ENCODE data around the gene C10orf120.

DNA sequence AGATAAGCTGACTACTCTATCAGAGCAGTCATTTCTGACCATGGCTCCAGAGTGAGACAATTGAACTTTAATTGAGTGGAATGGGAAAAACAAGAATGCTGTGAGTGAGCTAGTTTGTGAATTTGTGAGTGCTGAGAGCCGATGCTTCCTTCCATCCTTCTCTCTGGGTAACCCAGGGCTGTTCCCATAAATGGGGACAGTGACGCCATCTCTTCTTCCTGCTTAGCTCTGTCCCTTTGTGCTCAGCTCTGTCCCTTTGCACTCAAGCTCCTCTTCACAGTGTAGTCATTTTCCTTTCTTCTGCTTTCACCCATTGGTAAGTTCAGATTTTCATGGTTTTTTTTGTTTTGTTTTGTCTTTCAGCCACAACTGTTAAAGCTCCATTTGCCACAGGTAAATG, 24.4 kb downstream of the C10orf120 start:
- TF ChIP-seq, protein P1, sequence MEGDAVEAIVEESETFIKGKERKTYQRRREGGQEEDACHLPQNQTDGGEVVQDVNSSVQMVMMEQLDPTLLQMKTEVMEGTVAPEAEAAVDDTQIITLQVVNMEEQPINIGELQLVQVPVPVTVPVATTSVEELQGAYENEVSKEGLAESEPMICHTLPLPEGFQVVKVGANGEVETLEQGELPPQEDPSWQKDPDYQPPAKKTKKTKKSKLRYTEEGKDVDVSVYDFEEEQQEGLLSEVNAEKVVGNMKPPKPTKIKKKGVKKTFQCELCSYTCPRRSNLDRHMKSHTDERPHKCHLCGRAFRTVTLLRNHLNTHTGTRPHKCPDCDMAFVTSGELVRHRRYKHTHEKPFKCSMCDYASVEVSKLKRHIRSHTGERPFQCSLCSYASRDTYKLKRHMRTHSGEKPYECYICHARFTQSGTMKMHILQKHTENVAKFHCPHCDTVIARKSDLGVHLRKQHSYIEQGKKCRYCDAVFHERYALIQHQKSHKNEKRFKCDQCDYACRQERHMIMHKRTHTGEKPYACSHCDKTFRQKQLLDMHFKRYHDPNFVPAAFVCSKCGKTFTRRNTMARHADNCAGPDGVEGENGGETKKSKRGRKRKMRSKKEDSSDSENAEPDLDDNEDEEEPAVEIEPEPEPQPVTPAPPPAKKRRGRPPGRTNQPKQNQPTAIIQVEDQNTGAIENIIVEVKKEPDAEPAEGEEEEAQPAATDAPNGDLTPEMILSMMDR (IDR thresholded peaks at IDR 0.05): no peak
- TF ChIP-seq POLR2A (IDR thresholded peaks at IDR 0.05) (no peak), POLR2AphosphoS5 (IDR thresholded peaks at IDR 0.05) (no peak)
